AG10803 (cell line): ENCODE measurements around the gene FARP1.

Source experiments
- DNase-seq: peaks from one replicate; pipeline ENCODE4 v3.0.0; 2010; ENCODE audit warnings: low read depth
- H3K4me3 ChIP-seq: 2 replicates; pipeline ENCODE4 v1.5.1; 2011; ENCODE audit warnings: mild to moderate bottlenecking, low read length, control low read depth
- TF ChIP-seq, protein P1 (sequence below): conservative IDR thresholded peaks from 2 replicates; pipeline ENCODE4 v1.5.1; 2011; ENCODE audit warnings: mild to moderate bottlenecking, low read length, control low read depth, inconsistent platforms

FARP1 gene

DNA sequence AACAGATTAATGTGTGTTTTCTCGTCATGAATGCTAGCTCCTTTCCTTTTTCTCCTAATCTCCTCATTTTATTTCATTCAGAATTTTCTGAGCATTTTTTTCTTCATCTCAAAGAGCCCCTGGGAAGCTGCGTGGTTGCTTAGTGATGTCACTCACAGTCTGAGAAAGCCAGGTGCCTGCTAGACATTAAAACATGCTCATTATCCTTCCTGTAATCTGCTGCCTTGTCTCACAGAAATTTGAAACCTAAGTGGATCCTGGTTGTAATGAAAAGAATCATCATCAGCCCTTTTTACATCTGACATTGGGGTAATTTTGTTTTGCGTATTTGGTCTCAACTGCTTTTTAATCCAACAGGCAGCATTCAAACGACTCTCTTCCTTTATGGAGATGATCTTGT lies 142.4 kb downstream of the FARP1 start:
- peak; percentile 17 for DNase-seq

DNA sequence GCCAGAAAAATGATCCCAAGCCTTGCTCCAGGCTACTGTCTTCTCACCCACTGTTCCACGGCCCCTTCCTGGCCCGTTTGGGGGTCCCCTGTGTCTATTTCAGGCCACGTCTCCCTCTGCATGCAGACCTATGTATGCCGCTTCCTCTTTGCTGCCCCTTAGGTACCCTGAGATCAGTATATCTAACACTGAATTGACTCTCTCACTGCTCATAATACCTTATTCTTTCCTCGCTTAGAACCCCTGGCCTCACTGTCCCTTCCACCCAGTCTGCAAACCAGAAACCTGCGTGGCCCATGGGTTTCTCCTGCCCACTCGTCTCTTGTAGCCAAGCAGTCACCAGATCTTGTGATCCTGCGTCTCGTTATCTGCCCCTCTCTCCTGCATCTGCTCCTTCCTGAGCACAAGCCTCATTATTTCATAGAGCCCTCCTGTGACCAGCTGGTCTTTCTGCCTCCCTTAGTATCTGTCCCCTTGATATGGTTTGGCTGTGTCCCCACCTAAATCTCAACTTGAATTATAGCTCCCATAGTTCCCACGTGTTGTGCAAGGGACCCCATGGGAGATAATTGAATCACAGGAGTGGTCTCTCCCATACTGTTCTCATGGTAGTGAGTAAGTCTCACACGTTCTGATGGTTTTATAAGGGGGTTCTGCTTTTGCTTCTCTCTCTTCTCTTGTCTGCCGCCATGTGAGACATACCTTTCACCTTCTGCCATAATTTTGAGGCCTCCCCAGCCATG lies 143.1 kb downstream of the FARP1 start:
- no peak for DNase-seq

More for the DNA sequence above, 142.4 kb downstream of the FARP1 start:
- H3K4me3 ChIP-seq = no peak overlapping the region
- TF ChIP-seq, protein P1, sequence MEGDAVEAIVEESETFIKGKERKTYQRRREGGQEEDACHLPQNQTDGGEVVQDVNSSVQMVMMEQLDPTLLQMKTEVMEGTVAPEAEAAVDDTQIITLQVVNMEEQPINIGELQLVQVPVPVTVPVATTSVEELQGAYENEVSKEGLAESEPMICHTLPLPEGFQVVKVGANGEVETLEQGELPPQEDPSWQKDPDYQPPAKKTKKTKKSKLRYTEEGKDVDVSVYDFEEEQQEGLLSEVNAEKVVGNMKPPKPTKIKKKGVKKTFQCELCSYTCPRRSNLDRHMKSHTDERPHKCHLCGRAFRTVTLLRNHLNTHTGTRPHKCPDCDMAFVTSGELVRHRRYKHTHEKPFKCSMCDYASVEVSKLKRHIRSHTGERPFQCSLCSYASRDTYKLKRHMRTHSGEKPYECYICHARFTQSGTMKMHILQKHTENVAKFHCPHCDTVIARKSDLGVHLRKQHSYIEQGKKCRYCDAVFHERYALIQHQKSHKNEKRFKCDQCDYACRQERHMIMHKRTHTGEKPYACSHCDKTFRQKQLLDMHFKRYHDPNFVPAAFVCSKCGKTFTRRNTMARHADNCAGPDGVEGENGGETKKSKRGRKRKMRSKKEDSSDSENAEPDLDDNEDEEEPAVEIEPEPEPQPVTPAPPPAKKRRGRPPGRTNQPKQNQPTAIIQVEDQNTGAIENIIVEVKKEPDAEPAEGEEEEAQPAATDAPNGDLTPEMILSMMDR = no peak

DNA sequence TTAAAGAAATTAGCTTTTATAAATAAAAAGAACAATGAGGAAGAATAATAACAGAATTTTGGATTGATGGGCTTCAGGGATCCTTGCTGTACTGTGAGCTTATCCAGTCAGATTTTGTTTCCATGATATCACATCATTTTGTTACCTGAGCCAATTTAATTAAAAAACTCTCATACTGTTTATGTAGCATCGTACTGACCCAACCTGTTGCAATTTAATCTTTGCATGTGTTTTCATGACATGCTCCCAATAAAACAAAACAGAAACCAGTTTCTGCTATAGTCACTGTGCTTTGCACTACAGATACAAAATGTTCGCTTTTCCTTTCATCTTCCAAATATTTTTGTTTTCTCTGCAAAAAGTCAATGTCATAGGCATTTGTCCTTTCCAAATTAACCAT lies 143.9 kb downstream of the FARP1 start:
- TF ChIP-seq, protein P1 = no peak
- no peak overlapping the region for H3K4me3 ChIP-seq
- DNase-seq = no peak

More for the DNA sequence above, 143.1 kb downstream of the FARP1 start:
- TF ChIP-seq, protein P1 = no peak
- H3K4me3 ChIP-seq = no peak overlapping the region

DNA sequence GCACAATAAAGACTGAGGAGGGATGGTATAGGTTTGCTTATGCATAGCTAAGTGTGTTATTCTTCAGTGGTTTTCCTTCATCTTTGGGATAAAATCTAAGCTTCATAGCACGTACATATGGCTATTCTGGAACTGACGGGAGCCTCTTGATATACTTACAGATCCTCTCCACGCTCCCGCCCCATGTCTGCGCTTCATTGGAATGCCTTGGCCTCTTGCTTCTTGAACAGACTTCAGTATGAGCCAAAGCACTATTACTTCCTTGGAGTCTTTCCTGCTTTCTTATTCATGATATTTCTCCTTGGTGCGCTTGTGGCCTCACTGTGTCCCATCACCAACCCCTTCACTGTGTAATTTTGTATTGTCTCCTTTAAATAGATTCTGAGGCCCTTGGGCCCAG lies 145.3 kb downstream of the FARP1 start:
- DNase-seq = no peak
- TF ChIP-seq, protein P1 = no peak
- H3K4me3 ChIP-seq = no peak overlapping the region

DNA sequence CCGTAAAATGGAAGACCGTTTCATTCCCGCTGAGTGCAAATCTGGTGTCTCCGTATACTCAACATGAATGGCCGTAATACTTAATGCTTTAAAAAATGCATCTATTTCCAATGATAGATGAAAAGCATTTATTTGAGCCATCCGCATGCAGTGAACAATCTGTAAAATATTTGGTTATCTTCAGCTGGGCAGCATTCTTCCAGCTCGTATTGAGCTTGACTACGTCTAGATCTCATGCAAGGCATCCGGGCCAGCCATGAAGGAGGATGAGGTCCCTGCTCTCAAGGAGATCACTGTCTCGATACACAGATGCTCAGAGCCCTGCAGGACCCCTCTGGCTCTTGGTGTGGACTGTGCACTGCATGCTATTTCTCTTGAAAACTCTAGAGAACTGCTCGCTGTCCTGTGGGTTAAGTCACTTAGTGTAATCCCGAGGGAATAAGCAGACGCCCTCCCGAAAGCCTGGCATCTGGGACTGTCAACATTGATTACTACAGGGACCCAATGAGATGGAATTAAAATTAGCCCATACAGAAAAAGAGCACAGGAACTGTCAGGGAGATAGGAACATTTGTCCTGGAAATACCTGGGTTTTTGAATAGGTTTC lies 146.5 kb downstream of the FARP1 start:
- DNase-seq = no peak
- TF ChIP-seq, protein P1 = no peak
- H3K4me3 ChIP-seq = no peak overlapping the region

DNA sequence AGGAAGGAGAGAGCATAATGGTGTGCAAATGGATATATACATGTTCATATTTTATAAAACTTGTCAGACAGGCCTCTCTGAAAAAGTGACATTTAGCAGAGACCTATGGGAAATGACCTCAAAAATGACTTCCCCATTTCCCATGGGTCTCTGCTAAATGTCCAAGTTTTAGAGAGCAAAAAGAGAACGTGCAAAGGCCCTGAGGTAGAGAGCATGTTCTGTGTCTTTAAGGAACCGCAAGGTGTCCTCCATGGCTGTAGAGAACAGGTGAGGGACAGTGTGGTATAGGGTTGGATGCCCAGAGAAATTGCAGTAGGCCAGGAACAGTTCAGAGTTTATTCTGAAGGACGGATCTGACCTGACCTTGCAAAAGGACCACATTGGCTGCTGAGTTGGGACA lies 147.4 kb downstream of the FARP1 start:
- H3K4me3 ChIP-seq = no peak overlapping the region
- TF ChIP-seq, protein P1 = no peak
- no peak for DNase-seq

DNA sequence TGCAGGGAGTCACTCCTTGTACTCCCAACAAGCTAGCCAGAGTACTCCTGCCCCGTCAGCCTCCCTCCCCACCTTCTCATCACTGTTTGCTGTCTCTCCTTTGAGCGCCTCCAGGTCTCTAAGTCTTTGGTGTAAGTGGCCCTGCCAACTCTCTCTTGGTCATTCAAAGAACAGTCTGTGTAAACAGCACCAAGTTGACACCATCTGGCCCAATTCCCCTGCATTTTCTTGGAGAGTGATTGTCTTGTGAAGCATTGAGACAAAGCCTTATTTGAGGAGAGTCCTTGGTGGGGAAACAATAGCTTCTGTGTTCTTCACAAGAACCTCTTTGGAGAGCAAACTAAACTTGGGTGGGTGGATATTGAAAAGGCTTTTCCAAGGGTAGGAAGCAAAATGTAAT lies 148.8 kb downstream of the FARP1 start:
- no peak overlapping the region for H3K4me3 ChIP-seq
- DNase-seq = no peak
- TF ChIP-seq, protein P1 = no peak
